ENCODE measurements around the gene ZFP64.

The ZFP64 gene

DNA sequence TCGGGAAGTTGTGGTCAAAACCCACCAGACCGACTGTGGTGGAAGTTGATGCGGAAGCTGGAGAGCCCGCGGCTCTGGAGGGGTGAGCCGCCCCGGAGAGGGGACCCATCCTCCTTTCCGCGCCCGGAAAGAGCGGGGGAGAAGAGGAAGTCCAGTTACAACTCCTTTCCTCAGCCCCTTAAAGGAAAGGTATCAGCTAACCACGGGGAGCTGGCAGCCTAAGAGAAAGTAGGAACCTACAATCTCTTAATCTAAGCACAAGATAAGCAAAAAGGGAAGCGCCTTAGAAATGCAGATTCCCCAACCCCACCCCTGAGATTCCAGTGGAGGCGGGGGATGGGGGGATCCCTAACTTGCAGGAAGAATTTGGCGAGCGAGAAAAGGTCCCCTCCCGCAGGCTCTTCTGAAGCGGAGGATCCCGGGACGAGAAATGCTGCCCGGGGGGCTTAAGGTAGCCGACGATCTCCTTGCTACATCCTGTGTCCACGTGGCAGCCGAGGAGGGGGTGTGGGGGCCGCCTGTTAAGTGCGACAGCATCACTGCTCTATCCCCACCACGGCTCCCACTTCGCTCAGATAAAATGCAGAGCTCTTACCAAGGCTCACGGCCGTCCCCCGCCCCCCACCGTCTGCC is 87.5 kb downstream of the ZFP64 start:
- peak; percentile 82 to 87 for DNase-seq

DNA sequence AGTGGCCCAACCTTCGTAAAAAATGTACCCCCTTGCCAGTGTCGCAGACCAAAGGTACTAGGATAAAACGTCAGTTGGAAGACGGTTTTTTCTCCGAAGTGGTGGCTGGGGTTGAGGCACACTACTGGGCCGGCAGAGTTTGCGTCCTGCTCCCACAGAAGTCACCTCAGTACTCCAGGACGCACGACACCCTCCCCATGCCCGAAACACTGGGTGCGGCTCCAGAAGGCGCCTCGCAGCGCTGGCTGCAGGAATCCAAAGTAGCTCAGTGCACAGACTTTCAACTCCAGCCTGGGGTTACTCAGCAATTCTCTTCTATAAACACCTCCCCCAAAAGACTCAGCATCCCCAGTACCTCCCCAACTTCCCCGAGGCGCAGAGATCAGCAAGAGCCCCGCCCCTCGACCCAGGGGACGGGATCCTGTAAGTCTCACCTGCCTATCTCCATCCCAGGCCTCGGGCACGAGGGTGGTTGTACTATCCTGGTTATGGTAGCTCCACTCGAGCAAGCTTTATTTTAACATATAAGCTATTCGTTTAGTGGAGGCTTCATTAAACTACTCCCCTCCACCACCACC is 88.2 kb downstream of the ZFP64 start:
- peak; percentile 75 for DNase-seq

DNA sequence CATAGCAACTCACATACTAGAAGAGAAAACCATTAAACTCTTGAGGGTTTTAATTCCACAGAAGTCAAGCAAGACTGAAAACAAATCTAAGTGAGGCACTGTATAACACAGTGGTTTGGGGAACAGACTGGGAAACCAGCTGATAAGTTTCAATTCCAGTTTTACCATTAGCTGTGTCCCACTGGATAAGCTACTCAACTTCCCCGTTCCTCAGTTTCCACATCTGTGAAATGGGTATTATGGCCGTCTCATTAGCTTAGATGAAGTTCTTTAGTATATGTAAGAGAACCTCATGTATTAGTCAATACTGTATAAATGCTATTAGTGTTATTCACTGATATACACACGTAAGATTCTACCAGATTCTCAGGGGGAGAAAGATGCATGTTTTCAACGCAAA is 89.0 kb downstream of the ZFP64 start:
- DNase-seq: no peak

GRCh38 chr20:52102126-52102525 is 89.5 kb downstream of the ZFP64 start:
- no peak for DNase-seq

Measured in Kasumi-1 (cell line).